ENCODE results near the gene STK38. TPM values are rescaled to one million over a fixed set of nuclear protein-coding genes. Genes with fewer than 3 reads are reported as not detected.
A peak's percentile ranks its signal among the peaks of the same experiment; 100 is the strongest.

Gene STK38
- total RNA-seq, 5 donors from 2014 or later (not counting 1 experiment from before 2014, with no cell fraction given), result 90.3 to 164 (median 152) TPM

GRCh38 chr6:36559011-36559793 lies 11.9 kb upstream of the STK38 start:
- Mint-ChIP-seq H3K36me3 (no peaks in the 10 kb centered on the region), H3K4me1 (peaks cover 0 to 2% (median 0%) of the 10 kb centered on the region in 3 donors), H3K9me3 (no peaks in the 10 kb centered on the region), H3K27me3 (peaks cover 0 to 3% of the 10 kb centered on the region in 2 donors), H3K27ac (peak overlapping the region in 1 of 2 donors; percentile 40), H3K4me3 (no peak overlapping the region)
- Histone ChIP-seq H3K9me3 (no peaks in the 10 kb centered on the region), H3K4me1 (ENCODE audit: control insufficient read depth in 1 of 2, extremely low read depth in 1 of 2, insufficient read depth in 2 of 2, low read length in 2 of 2) (no peaks in the 10 kb centered on the region), H3K36me3 (ENCODE audit: control insufficient read depth in 2 of 2, extremely low read depth in 1 of 2, insufficient read depth in 1 of 2, low read length in 1 of 2) (no peaks in the 10 kb centered on the region), H3K4me3 (ENCODE audit: control insufficient read depth in 1 of 2, extremely low read depth in 1 of 2, low read length in 1 of 2) (no peak overlapping the region), H3K27me3 (replicated peaks in 1 of 2; ENCODE audit: control insufficient read depth in 2 of 2, extremely low read depth in 1 of 2, insufficient read depth in 2 of 2, low read length in 1 of 2) (no peaks in the 10 kb centered on the region), H3K27ac (ENCODE audit: low read length) (no peak overlapping the region)
- ChIA-PET POLR2A (interaction anchor here (0.5 to 0.6 kb wide), 3 partner anchors 11 to 422 kb away, joined by 6 to 14 read pairs (median 7); no protein-coding TSS in a partner anchor), CTCF (interaction anchor here in 1 of 2 donors (0.6 kb wide), 1 partner anchor 15 kb away, joined by 3 read pairs; no protein-coding TSS in a partner anchor)
- ATAC-seq (replicated peaks in 1 of 4) (no peak), DNase-seq (no peak)
- 90% methylated on average over 4 of the region's 7 CpGs for WGBS (ENCODE audit: insufficient coverage)

- Mint-ChIP-seq H3K4me1 (peaks cover 0 to 2% (median 0%) of the 10 kb centered on the region in 3 donors), H3K4me3 (no peak overlapping the region), H3K27ac (no peak overlapping the region), H3K27me3 (no peaks in the 10 kb centered on the region), H3K9me3 (no peaks in the 10 kb centered on the region), H3K36me3 (no peaks in the 10 kb centered on the region)
- DNase-seq (no peak), ATAC-seq (replicated peaks in 1 of 4) (no peak)
- POLR2A ChIA-PET, result interaction anchor here in 1 of 2 donors (0.5 kb wide), 1 partner anchor 21 kb away, joined by 3 read pairs; no protein-coding TSS in a partner anchor
- no peaks in the 10 kb centered on the region for H3K4me1 ChIP-seq (ENCODE audit: control insufficient read depth in 1 of 2, extremely low read depth in 1 of 2, insufficient read depth in 2 of 2, low read length in 2 of 2)
- no peak overlapping the region for H3K27ac ChIP-seq (ENCODE audit: low read length)
- CTCF ChIA-PET, result no interaction called here
- H3K27me3 ChIP-seq (replicated peaks in 1 of 2; ENCODE audit: control insufficient read depth in 2 of 2, extremely low read depth in 1 of 2, insufficient read depth in 2 of 2, low read length in 1 of 2), result no peaks in the 10 kb centered on the region
- no peak overlapping the region for H3K4me3 ChIP-seq (ENCODE audit: control insufficient read depth in 1 of 2, extremely low read depth in 1 of 2, low read length in 1 of 2)
- 85% methylated on average over 2 of the region's 5 CpGs for WGBS (ENCODE audit: insufficient coverage)
- H3K9me3 ChIP-seq, result no peaks in the 10 kb centered on the region
- H3K36me3 ChIP-seq (ENCODE audit: control insufficient read depth in 2 of 2, extremely low read depth in 1 of 2, insufficient read depth in 1 of 2, low read length in 1 of 2), result no peaks in the 10 kb centered on the region
Observed at GRCh38 chr6:36556281-36556680, 9.0 kb upstream of the STK38 start.

GRCh38 chr6:36555750-36556252 lies 8.5 kb upstream of the STK38 start:
- DNase-seq (no peak), ATAC-seq (replicated peaks in 1 of 4) (no peak)
- Histone ChIP-seq H3K36me3 (ENCODE audit: control insufficient read depth in 2 of 2, extremely low read depth in 1 of 2, insufficient read depth in 1 of 2, low read length in 1 of 2) (no peaks in the 10 kb centered on the region), H3K4me3 (ENCODE audit: control insufficient read depth in 1 of 2, extremely low read depth in 1 of 2, low read length in 1 of 2) (no peak overlapping the region), H3K4me1 (ENCODE audit: control insufficient read depth in 1 of 2, extremely low read depth in 1 of 2, insufficient read depth in 2 of 2, low read length in 2 of 2) (no peaks in the 10 kb centered on the region), H3K9me3 (no peaks in the 10 kb centered on the region), H3K27ac (ENCODE audit: low read length) (no peak overlapping the region), H3K27me3 (replicated peaks in 1 of 2; ENCODE audit: control insufficient read depth in 2 of 2, extremely low read depth in 1 of 2, insufficient read depth in 2 of 2, low read length in 1 of 2) (no peaks in the 10 kb centered on the region)
- H3K4me1 Mint-ChIP-seq, result peaks cover 0 to 2% (median under 1%) of the 10 kb centered on the region in 3 donors
- POLR2A ChIA-PET, result interaction anchor here in 1 of 2 donors (0.5 kb wide), 1 partner anchor 22 kb away, joined by 3 read pairs; no protein-coding TSS in a partner anchor
- H3K27ac Mint-ChIP-seq, result no peak overlapping the region
- H3K9me3 Mint-ChIP-seq, result no peaks in the 10 kb centered on the region
- WGBS (ENCODE audit: insufficient coverage), result 86% methylated on average over 1 of the region's 1 CpG
- no peaks in the 10 kb centered on the region for H3K27me3 Mint-ChIP-seq
- H3K36me3 Mint-ChIP-seq, result no peaks in the 10 kb centered on the region
- CTCF ChIA-PET, result no interaction called here
- no peak overlapping the region for H3K4me3 Mint-ChIP-seq

GRCh38 chr6:36550473-36551000 lies 3.3 kb upstream of the STK38 start:
- Mint-ChIP-seq H3K4me1 (peaks cover 18 to 32% (median 24%) of the 10 kb centered on the region in 3 donors), H3K27me3 (no peaks in the 10 kb centered on the region), H3K36me3 (no peaks in the 10 kb centered on the region), H3K27ac (no peak overlapping the region), H3K9me3 (no peaks in the 10 kb centered on the region), H3K4me3 (no peak overlapping the region)
- 100% methylated on average over 1 of the region's 1 CpG for WGBS (ENCODE audit: insufficient coverage)
- ChIA-PET POLR2A (no interaction called here), CTCF (no interaction called here)
- ATAC-seq (replicated peaks in 1 of 4), result no peak
- DNase-seq, result no peak
- Histone ChIP-seq H3K4me3 (ENCODE audit: control insufficient read depth in 1 of 2, extremely low read depth in 1 of 2, low read length in 1 of 2) (no peak overlapping the region), H3K36me3 (ENCODE audit: control insufficient read depth in 2 of 2, extremely low read depth in 1 of 2, insufficient read depth in 1 of 2, low read length in 1 of 2) (no peaks in the 10 kb centered on the region), H3K4me1 (ENCODE audit: control insufficient read depth in 1 of 2, extremely low read depth in 1 of 2, insufficient read depth in 2 of 2, low read length in 2 of 2) (peaks cover 7 to 9% of the 10 kb centered on the region in 2 experiments), H3K9me3 (no peaks in the 10 kb centered on the region), H3K27ac (ENCODE audit: low read length) (no peak overlapping the region), H3K27me3 (replicated peaks in 1 of 2; ENCODE audit: control insufficient read depth in 2 of 2, extremely low read depth in 1 of 2, insufficient read depth in 2 of 2, low read length in 1 of 2) (no peaks in the 10 kb centered on the region)

GRCh38 chr6:36548401-36548743 lies 1.1 kb upstream of the STK38 start:
- Histone ChIP-seq H3K9me3 (no peaks in the 10 kb centered on the region), H3K4me3 (ENCODE audit: control insufficient read depth in 1 of 2, extremely low read depth in 1 of 2, low read length in 1 of 2) (no peak overlapping the region), H3K36me3 (ENCODE audit: control insufficient read depth in 2 of 2, extremely low read depth in 1 of 2, insufficient read depth in 1 of 2, low read length in 1 of 2) (peaks cover 0 to 2% of the 10 kb centered on the region in 2 donors), H3K27ac (ENCODE audit: low read length) (peak overlapping the region; percentile 76), H3K27me3 (replicated peaks in 1 of 2; ENCODE audit: control insufficient read depth in 2 of 2, extremely low read depth in 1 of 2, insufficient read depth in 2 of 2, low read length in 1 of 2) (no peaks in the 10 kb centered on the region), H3K4me1 (ENCODE audit: control insufficient read depth in 1 of 2, extremely low read depth in 1 of 2, insufficient read depth in 2 of 2, low read length in 2 of 2) (peaks cover 15 to 21% of the 10 kb centered on the region in 2 experiments)
- WGBS (ENCODE audit: insufficient coverage), result 100% methylated on average over 1 of the region's 2 CpGs
- no peaks in the 10 kb centered on the region for H3K9me3 Mint-ChIP-seq
- H3K4me1 Mint-ChIP-seq, result peaks cover 28 to 45% (median 43%) of the 10 kb centered on the region in 3 donors
- H3K27ac Mint-ChIP-seq, result peak overlapping the region; percentile 75 to 100
- peaks cover 7% of the 10 kb centered on the region for H3K36me3 Mint-ChIP-seq
- ATAC-seq (replicated peaks in 1 of 4) (no peak), DNase-seq (no peak)
- ChIA-PET CTCF (interaction anchor here (0.6 to 1.0 kb wide), 5 partner anchors 12 to 206 kb away, joined by 3 to 6 read pairs (median 5); no protein-coding TSS in a partner anchor), POLR2A (interaction anchor here (0.5 to 0.9 kb wide), 3 partner anchors 11 to 1606 kb away, joined by 6 to 8 read pairs (median 6); no protein-coding TSS in a partner anchor)
- H3K27me3 Mint-ChIP-seq, result no peaks in the 10 kb centered on the region
- peak overlapping the region; percentile 47 to 100 (median 53) for H3K4me3 Mint-ChIP-seq

GRCh38 chr6:36547646-36548400 lies 544 bp upstream of the STK38 start:
- WGBS (ENCODE audit: insufficient coverage), result no CpG with 5 or more reads among the region's 13 CpGs
- DNase-seq (peak in 2 of 35 experiments; percentile 8 to 46), ATAC-seq (replicated peaks in 1 of 4) (peak; percentile 1 to 8 (median 2))
- Mint-ChIP-seq H3K36me3 (peaks cover 9% of the 10 kb centered on the region), H3K4me1 (peaks cover 34 to 48% (median 48%) of the 10 kb centered on the region in 3 donors), H3K4me3 (peak overlapping the region; percentile 99 to 100 (median 100)), H3K27me3 (no peaks in the 10 kb centered on the region), H3K27ac (peak overlapping the region; percentile 100), H3K9me3 (no peaks in the 10 kb centered on the region)
- CTCF ChIA-PET, result interaction anchor here in 1 of 2 donors (0.5 to 1.0 kb wide), 4 partner anchors 12 to 50 kb away, joined by 3 to 6 read pairs (median 4); no protein-coding TSS in a partner anchor
- H3K4me3 ChIP-seq (ENCODE audit: control insufficient read depth in 1 of 2, extremely low read depth in 1 of 2, low read length in 1 of 2), result peak overlapping the region; percentile 18 to 88
- peaks cover 0 to 2% of the 10 kb centered on the region in 2 donors for H3K36me3 ChIP-seq (ENCODE audit: control insufficient read depth in 2 of 2, extremely low read depth in 1 of 2, insufficient read depth in 1 of 2, low read length in 1 of 2)
- peaks cover 19 to 27% of the 10 kb centered on the region in 2 experiments for H3K4me1 ChIP-seq (ENCODE audit: control insufficient read depth in 1 of 2, extremely low read depth in 1 of 2, insufficient read depth in 2 of 2, low read length in 2 of 2)
- peak overlapping the region; percentile 76 for H3K27ac ChIP-seq (ENCODE audit: low read length)
- H3K27me3 ChIP-seq (replicated peaks in 1 of 2; ENCODE audit: control insufficient read depth in 2 of 2, extremely low read depth in 1 of 2, insufficient read depth in 2 of 2, low read length in 1 of 2), result no peaks in the 10 kb centered on the region
- POLR2A ChIA-PET, result interaction anchor here (0.5 to 0.9 kb wide), 4 partner anchors 11 to 1606 kb away, joined by 6 to 10 read pairs (median 7); no protein-coding TSS in a partner anchor
- H3K9me3 ChIP-seq, result no peaks in the 10 kb centered on the region

Data from T-cell (primary cell).